K562 (cell line): Measurements from ENCODE around the gene ECHDC3. TPM values are rescaled to one million over a fixed set of nuclear protein-coding genes. Genes with fewer than 3 reads are reported as not detected.

Experiments used
- ATAC-seq: fragments of 200-7000 bp; cut with Tn5 transposase; 3 replicates; pipeline ENCODE4 v1.9.1; 2020; ENCODE audit warnings: moderate library complexity
- BruUV-seq: library from RNA; stranded (reverse); fragments of 400-500 nt; replicated peaks from 2 replicates; lab custom pipeline; 2021; lab: Mats Ljungman, UMichigan
- CTCF ChIA-PET: fragments of 300-600 bp; formaldehyde crosslinking; extraction: SDS; loops from one replicate; lab custom pipeline; 2021; ENCODE audit warnings: low intra/inter-chr PET ratio; lab: Yijun Ruan, JAX
- POLR2A ChIA-PET: fragments of 300-600, 350-650 bp; sonication (Branson Sonifier 250); formaldehyde crosslinking; extraction: SDS; loops from one replicate; lab custom pipeline; 2021; ENCODE audit warnings: antibody characterized with exemption, inconsistent platforms; lab: Yijun Ruan, JAX
- DNase-seq, 4 experiments: peaks; one replicate each; pipeline versions ENCODE4 v3.0.0 to v3.0.0-alpha.2; 2011 to 2018; ENCODE audit warnings: low spot score in 3 of 4, mixed read lengths in 3 of 4; ENCODE audit errors: extremely low read depth in 1 of 4
- FAIRE-seq: peaks from 2 replicates; lab custom pipeline; 2011; peaks lifted over from hg19 to GRCh38; lab: Jason Lieb, UNC
- H2AFZ ChIP-seq: 2 replicates; pipeline ENCODE4 v1.6.0; 2011; ENCODE audit warnings: low read depth, low read length, control low read depth, inconsistent platforms
- H3K27ac ChIP-seq: fragments of 200-600 bp; 3 replicates; pipeline ENCODE4 v1.8.0; 2011; ENCODE audit warnings: low read depth, mild to moderate bottlenecking, control low read depth, inconsistent platforms, low read length, moderate library complexity, mixed read lengths; ENCODE audit errors: extremely low read depth
- H3K27me3 ChIP-seq, 2 experiments: fragments of 300-600 bp in 1 of 2; 2 replicates in 1 of 2; 3 replicates in 1 of 2; pipeline versions ENCODE4 v1.6.0 to v1.8.0; 2011; ENCODE audit warnings: inconsistent platforms in 2 of 2, low read length in 2 of 2, mild to moderate bottlenecking in 1 of 2, mixed read lengths in 1 of 2, moderate library complexity in 1 of 2; ENCODE audit not compliant: control insufficient read depth in 2 of 2, insufficient read depth in 2 of 2
- H3K36me3 ChIP-seq: fragments of 300-600 bp; 3 replicates; pipeline ENCODE4 v1.8.0; 2011; ENCODE audit warnings: mild to moderate bottlenecking, low read length, inconsistent platforms; ENCODE audit not compliant: control insufficient read depth, insufficient read depth
- H3K4me1 ChIP-seq, 2 experiments: fragments of 200-600 bp in 1 of 2; replicated peaks in 1 of 2; 2 replicates in 1 of 2; 3 replicates in 1 of 2; pipeline versions ENCODE4 v1.5.1 to v1.8.0; 2011; ENCODE audit warnings: inconsistent platforms in 2 of 2, low read length in 2 of 2, mild to moderate bottlenecking in 1 of 2, mixed read lengths in 1 of 2, moderate library complexity in 1 of 2; ENCODE audit not compliant: control insufficient read depth in 2 of 2, insufficient read depth in 2 of 2
- H3K4me2 ChIP-seq: 2 replicates; pipeline ENCODE4 v1.6.1; 2011; ENCODE audit warnings: low read length, control low read depth, inconsistent platforms, mixed read lengths; ENCODE audit not compliant: insufficient read depth
- H3K4me3 ChIP-seq: fragments of 200-600 bp; sonication (generic), shearing (Covaris generic); 2 replicates; pipeline ENCODE4 v1.5.1; 2016; ENCODE audit warnings: control low read depth, inconsistent platforms
- H3K79me2 ChIP-seq: fragments of 200-600 bp; 3 replicates; pipeline ENCODE4 v1.8.0; 2011; ENCODE audit warnings: low read length, inconsistent platforms; ENCODE audit not compliant: control insufficient read depth, insufficient read depth
- H3K9ac ChIP-seq, 2 experiments: 2 replicates each; pipeline versions ENCODE4 v1.6.0 to v1.6.1; 2011; ENCODE audit warnings: low read depth in 2 of 2, low read length in 2 of 2, control low read depth in 1 of 2, inconsistent platforms in 1 of 2, mild to moderate bottlenecking in 1 of 2, mixed read lengths in 1 of 2; ENCODE audit not compliant: insufficient read depth in 1 of 2
- H3K9me1 ChIP-seq: one replicate; pipeline ENCODE4 v1.6.0; 2011; ENCODE audit warnings: inconsistent platforms, mild to moderate bottlenecking, low read length, moderate library complexity; ENCODE audit not compliant: control insufficient read depth, insufficient read depth
- H3K9me3 ChIP-seq: replicated peaks from 2 replicates; pipeline ENCODE4 v1.5.1; 2011; ENCODE audit warnings: low read depth, low read length, inconsistent platforms; ENCODE audit not compliant: control insufficient read depth, insufficient read depth
- H4K20me1 ChIP-seq: replicated peaks from 2 replicates; pipeline ENCODE4 v1.6.1; 2011; ENCODE audit warnings: low read length, inconsistent platforms, mixed read lengths; ENCODE audit not compliant: control insufficient read depth, insufficient read depth
- ARID3A ChIP-seq: IDR thresholded peaks from 2 replicates; pipeline ENCODE4 v1.6.1; 2012; ENCODE audit warnings: low read depth, low read length, improper control_type of control experiment, borderline replicate concordance
- CUX1 ChIP-seq: fragments of 200-800 bp; sonication (Bioruptor generic); IDR thresholded peaks from 2 replicates; pipeline ENCODE4 v1.6.1; 2016; ENCODE audit warnings: missing genetic modification characterization, missing compliant biosample characterization
- FUS ChIP-seq: fragments of 200-400 bp; formaldehyde crosslinking; optimal IDR thresholded peaks from 2 replicates; pipeline ENCODE3; 2017; ENCODE audit warnings: low read depth, low read length
- ID3 ChIP-seq, 2 experiments: fragments of 250-450 bp in 1 of 2; fragments of 450-650 bp in 1 of 2; sonication (Bioruptor Pico) in 1 of 2; IDR thresholded peaks; 2 replicates each; pipeline versions ENCODE4 v1.6.1 to v1.8.0; 2016 to 2021; ENCODE audit warnings: mild to moderate bottlenecking in 2 of 2, moderate library complexity in 2 of 2, missing compliant biosample characterization in 1 of 2, missing genetic modification characterization in 1 of 2
- L3MBTL2 ChIP-seq: fragments of 450-650 bp; IDR thresholded peaks from 2 replicates; pipeline ENCODE4 v1.6.1; 2016; ENCODE audit warnings: mild to moderate bottlenecking, moderate library complexity
- NCOR1 ChIP-seq: fragments of 450-650 bp; IDR thresholded peaks from 2 replicates; pipeline ENCODE4 v1.6.1; 2016; ENCODE audit warnings: mild to moderate bottlenecking, moderate library complexity
- PHTF2 ChIP-seq: fragments of 250-450 bp; sonication (Bioruptor Pico); IDR thresholded peaks from 2 replicates; pipeline ENCODE4 v1.5.0; 2021; ENCODE audit warnings: mild to moderate bottlenecking
- PRPF4 ChIP-seq: fragments of 200-400 bp; formaldehyde crosslinking; IDR thresholded peaks from one replicate; pipeline ENCODE4 v1.6.1; 2017; ENCODE audit warnings: low read length, low read depth, mild to moderate bottlenecking; ENCODE audit not compliant: insufficient read depth, poor library complexity, severe bottlenecking
- RBM15 ChIP-seq: fragments of 200-400 bp; formaldehyde crosslinking; IDR thresholded peaks from 2 replicates; pipeline ENCODE4 v1.6.1; 2018; ENCODE audit warnings: mild to moderate bottlenecking, low read length, moderate library complexity; ENCODE audit not compliant: insufficient read depth
- THRAP3 ChIP-seq: fragments of 450-650 bp; IDR thresholded peaks from 2 replicates; pipeline ENCODE4 v1.6.1; 2016; ENCODE audit warnings: mild to moderate bottlenecking, inconsistent platforms, borderline replicate concordance
- ZNF133 ChIP-seq: fragments of 250-450 bp; sonication (Bioruptor Pico); IDR thresholded peaks from 2 replicates; pipeline ENCODE4 v1.4.0; 2020; ENCODE audit warnings: mild to moderate bottlenecking
- ZNF263 ChIP-seq: sonication (generic); formaldehyde crosslinking; IDR thresholded peaks from 2 replicates; pipeline ENCODE4 v1.8.0; 2022; ENCODE audit warnings: mild to moderate bottlenecking, missing genetic modification reagents, borderline replicate concordance
- ZNF551 ChIP-seq: fragments of 250-450 bp; sonication (Bioruptor Pico); IDR thresholded peaks from 2 replicates; pipeline ENCODE4 v1.5.0; 2021; ENCODE audit warnings: mild to moderate bottlenecking, moderate library complexity
- WGBS: fragments of 100-300 bp; shearing (Covaris generic); methylation state at CpG from one replicate; pipeline ENCODE4 v1.1.6; 2016; ENCODE audit warnings: low coverage, mixed read lengths; ENCODE audit not compliant: insufficient coverage; ENCODE audit errors: missing lambda C conversion rate; 5-methylcytosine and 5-hydroxymethylcytosine counted together
- in situ Hi-C: fragments of 300-500 bp; cut with MboI; formaldehyde crosslinking; loops from 4 replicates; pipeline ENCODE4 v1.15.0; 2018; ENCODE audit warnings: inconsistent platforms, mixed read lengths
- intact Hi-C: fragments of 100-400 bp; cut with micrococcal nuclease; formaldehyde crosslinking; loops from 2 replicates; pipeline ENCODE4 v1.14.2; 2022
- polyA plus RNA-seq, 8 experiments: library from polyadenylated mRNA; depleted of rRNA in 4 of 8; stranded (reverse) in 5 of 8; unstranded in 3 of 8; fragments of >200 nt; fragmentation: Nextera tagmentation in 2 of 8; fragmentation: Illumina TruSeq in 1 of 8; extraction: Ambion mirVana in 2 of 8; extraction: Trizol in 1 of 8; gene quantifications; 2 replicates each; pipeline versions ENCODE4 v1.2.1 to v1.2.3, GENCODE V29; 2011 to 2014; ENCODE audit warnings: inconsistent platforms in 1 of 8, missing spikeins in 1 of 8
- total RNA-seq, 7 experiments: library from RNA; depleted of rRNA in 6 of 7; stranded (reverse); fragments of >200 nt in 6 of 7; fragmentation: Illumina TruSeq in 2 of 7; extraction: Trizol in 2 of 7; gene quantifications; 2 replicates each; pipeline versions ENCODE4 v1.2.1 to v1.2.3, GENCODE V29; 2011 to 2021; ENCODE audit warnings: low replicate concordance in 1 of 7

The ECHDC3 gene
- total and polyA plus RNA-seq, 9 of the 15 experiments (the other 6 are each of a cell fraction or from before 2014, with no cell fraction given) = 0.53 to 21.9 (median 15.7) TPM

GRCh38 chr10:11805792-11806191, 63.6 kb downstream of the ECHDC3 start:
- no peak for FAIRE-seq

More at GRCh38 chr10:11805792-11806191, 63.6 kb downstream of the ECHDC3 start:
- H3K9me3 ChIP-seq = no peaks in the 10 kb centered on the region
- H2AFZ ChIP-seq = no peak overlapping the region
- H3K4me1 ChIP-seq = peaks cover 2 to 7% of the 10 kb centered on the region in 2 experiments; a peak in 3 of 5 replicates
- H3K9me1 ChIP-seq = no peaks in the 10 kb centered on the region
- ChIA-PET CTCF (no interaction called here), POLR2A (interaction anchor here (0.5 to 0.6 kb wide), 2 partner anchors 30 to 460 kb away, joined by 3 read pairs; no protein-coding TSS in a partner anchor)
- H3K9ac ChIP-seq = no peak overlapping the region
- TF ChIP-seq RBM15 (no peak), PRPF4 (no peak), ZNF551 (CRISPR knock-in tag) (no peak), ZNF133 (CRISPR knock-in tag) (no peak), ARID3A (no peak), L3MBTL2 (no peak), FUS (no peak), PHTF2 (CRISPR knock-in tag) (no peak), NCOR1 (no peak), ZNF263 (no peak), THRAP3 (no peak), ID3 (CRISPR knock-in tag; IDR thresholded peaks at IDR 0.05) (no peak), ID3 (tag; IDR thresholded peaks at IDR 0.05) (no peak), CUX1 (CRISPR knock-in tag) (no peak)
- H3K27ac ChIP-seq = no peak overlapping the region
- H3K27me3 ChIP-seq = peaks cover 65 to 79% of the 10 kb centered on the region in 2 experiments
- no peaks in the 10 kb centered on the region for H4K20me1 ChIP-seq
- intact Hi-C loops = no loop called here
- no TSS peak for BruUV-seq
- no peaks in the 10 kb centered on the region for H3K36me3 ChIP-seq
- 5% methylated on average over 4 of the region's 4 CpGs for WGBS
- no peak overlapping the region for H3K4me2 ChIP-seq
- no peak for ATAC-seq
- DNase-seq = no peak
- no peak overlapping the region for H3K4me3 ChIP-seq
- in situ Hi-C loops = no loop called here
- no peaks in the 10 kb centered on the region for H3K79me2 ChIP-seq
